RWPE1 (cell line): ENCODE results near the gene OR1F1.

ENCODE experiments used
- CTCF ChIA-PET: fragments of 350-600 bp; sonication (Branson Sonifier 250); formaldehyde crosslinking; extraction: SDS; loops from one replicate; lab custom pipeline; 2021; lab: Yijun Ruan, JAX
- POLR2A ChIA-PET: fragments of 400-600 bp; formaldehyde crosslinking; extraction: SDS; loops from one replicate; lab custom pipeline; 2020; ENCODE audit warnings: antibody characterized with exemption; ENCODE audit not compliant: low non-redundant PET; lab: Yijun Ruan, JAX
- DNase-seq: peaks from one replicate; pipeline ENCODE4 v3.0.0; 2012; ENCODE audit warnings: low spot score
- H3K27ac ChIP-seq: fragments of 450-650 bp; 2 replicates; pipeline ENCODE4 v1.5.1; 2017
- CTCF ChIP-seq: fragments of 450-650 bp; conservative IDR thresholded peaks from 2 replicates; pipeline ENCODE4 v1.5.1; 2017; ENCODE audit warnings: low read depth, mild to moderate bottlenecking

The OR1F1 gene

GRCh38 chr16:3223913-3224515 lies 36.0 kb downstream of the OR1F1 start:
- H3K27ac ChIP-seq: no peak overlapping the region
- TF ChIP-seq CTCF: no peak
- POLR2A ChIA-PET: no interaction called here
- CTCF ChIA-PET: no interaction called here
- DNase-seq: no peak

- CTCF ChIA-PET: interaction anchor here (0.6 to 0.8 kb wide), 2 partner anchors 15 to 33 kb away, joined by 3 read pairs; no protein-coding TSS in a partner anchor
- TF ChIP-seq CTCF: no peak
- POLR2A ChIA-PET: interaction anchor here (0.5 to 1.2 kb wide), 3 partner anchors 8 to 55 kb away, joined by 4 to 5 read pairs (median 5); no protein-coding TSS in a partner anchor
Measured at GRCh38 chr16:3234543-3234856, 46.5 kb downstream of the OR1F1 start.

GRCh38 chr16:3234857-3235561 lies 47.0 kb downstream of the OR1F1 start, which contains the start of gene ZNF200:
TSS of gene ZNF200 (minus strand) at chr16:3235158. CDS start at chr16:3233755, 1,403 bp downstream.
- no peak for TF ChIP-seq CTCF
- ChIA-PET POLR2A (interaction anchor here (0.5 to 1.2 kb wide), 2 partner anchors 9 to 55 kb away, joined by 4 to 5 read pairs; no protein-coding TSS in a partner anchor), CTCF (interaction anchor here (0.6 to 0.8 kb wide), 3 partner anchors 16 to 422 kb away, joined by 3 to 5 read pairs (median 3); no protein-coding TSS in a partner anchor)

More at GRCh38 chr16:3234543-3234856, 46.5 kb downstream of the OR1F1 start:
- H3K27ac ChIP-seq: peak overlapping the region; percentile 94
- DNase-seq: peak; percentile 25

GRCh38 chr16:3235856-3236669 lies 48.1 kb downstream of the OR1F1 start:
- no peak overlapping the region for H3K27ac ChIP-seq
- no peak for DNase-seq
- POLR2A ChIA-PET: no interaction called here
- TF ChIP-seq CTCF: no peak
- CTCF ChIA-PET: interaction anchor here (0.6 kb wide), 1 partner anchor 421 kb away, joined by 5 read pairs; no protein-coding TSS in a partner anchor

More at GRCh38 chr16:3234857-3235561, 47.0 kb downstream of the OR1F1 start, which contains the start of gene ZNF200:
- DNase-seq: peak; percentile 92
- peak within 1 kb of the TSS; percentile 94 for H3K27ac ChIP-seq

- H3K27ac ChIP-seq: no peak overlapping the region
- TF ChIP-seq CTCF: no peak
- POLR2A ChIA-PET: no interaction called here
- DNase-seq: no peak
- CTCF ChIA-PET: interaction anchor here (0.8 kb wide), 1 partner anchor 9 kb away, joined by 3 read pairs; no protein-coding TSS in a partner anchor
Measured at GRCh38 chr16:3241761-3242160, 53.8 kb downstream of the OR1F1 start.

GRCh38 chr16:3242709-3243108 lies 54.7 kb downstream of the OR1F1 start:
- DNase-seq: peak; percentile 51
- POLR2A ChIA-PET: no interaction called here
- TF ChIP-seq CTCF: no peak
- CTCF ChIA-PET: no interaction called here
- H3K27ac ChIP-seq: no peak overlapping the region
